GM23338 (cell line): ENCODE results near the gene KNTC1. TPM values are rescaled to one million over a fixed set of nuclear protein-coding genes. Genes with fewer than 3 reads are reported as not detected.
"Not testable (repeated sequence)": the region's sequence is repeated elsewhere in the genome, so short reads cannot be mapped to it uniquely, and the experiment has no call there.

ENCODE experiments used
- ATAC-seq: fragments of 200-7000 bp; cut with Tn5 transposase; 3 replicates; pipeline ENCODE4 v1.9.1; 2020
- DNase-seq: peaks from one replicate; pipeline ENCODE4 v3.0.0-alpha.2; 2015; ENCODE audit warnings: low spot score
- H2AFZ ChIP-seq: fragments of 200-600 bp; sonication (generic); 2 replicates; pipeline ENCODE4 v1.8.0; 2016; ENCODE audit warnings: antibody characterized with exemption, mild to moderate bottlenecking, moderate library complexity
- H3F3A ChIP-seq: fragments of 200-600 bp; sonication (generic); replicated peaks from 2 replicates; pipeline ENCODE4 v1.8.0; 2017; ENCODE audit warnings: antibody characterized with exemption, mixed run types, low read depth
- H3K27ac ChIP-seq: fragments of 200-600 bp; sonication (generic); 2 replicates; pipeline ENCODE4 v1.6.1; 2016; ENCODE audit warnings: low read depth
- H3K27me3 ChIP-seq: fragments of 200-600 bp; sonication (generic); 2 replicates; pipeline ENCODE4 v1.8.0; 2016; ENCODE audit warnings: mild to moderate bottlenecking, mixed run types, moderate library complexity; ENCODE audit not compliant: insufficient read depth
- H3K36me3 ChIP-seq: fragments of 200-600 bp; sonication (generic); 2 replicates; pipeline ENCODE4 v1.8.0; 2016; ENCODE audit warnings: mild to moderate bottlenecking; ENCODE audit not compliant: insufficient read depth
- H3K4me1 ChIP-seq: fragments of 200-600 bp; sonication (generic); 2 replicates; pipeline ENCODE4 v1.8.0; 2016; ENCODE audit warnings: mild to moderate bottlenecking, moderate library complexity; ENCODE audit not compliant: insufficient read depth
- H3K4me2 ChIP-seq: fragments of 200-600 bp; sonication (generic); 2 replicates; pipeline ENCODE4 v1.7.1; 2017; ENCODE audit warnings: mixed run types
- H3K4me3 ChIP-seq: fragments of 200-600 bp; sonication (generic); 2 replicates; pipeline ENCODE4 v1.6.1; 2016; ENCODE audit warnings: mixed run types
- H3K79me2 ChIP-seq: fragments of 200-600 bp; sonication (generic); replicated peaks from 2 replicates; pipeline ENCODE4 v1.8.0; 2017; ENCODE audit warnings: mild to moderate bottlenecking; ENCODE audit not compliant: insufficient read depth
- H3K9me2 ChIP-seq: fragments of 200-600 bp; sonication (generic); 2 replicates; pipeline ENCODE4 v1.8.0; 2017; ENCODE audit not compliant: insufficient read depth
- H4K20me1 ChIP-seq: fragments of 200-600 bp; sonication (generic); replicated peaks from 2 replicates; pipeline ENCODE4 v1.8.0; 2017; ENCODE audit warnings: mild to moderate bottlenecking; ENCODE audit not compliant: insufficient read depth
- H3K27ac Mint-ChIP-seq: 2 replicates; pipeline ENCODE4 v1.8.0; 2020; ENCODE audit warnings: inconsistent platforms, mild to moderate bottlenecking, moderate library complexity, mixed read lengths
- H3K27me3 Mint-ChIP-seq: 3 replicates; pipeline ENCODE4 v1.8.0; 2022; ENCODE audit warnings: low read depth, mild to moderate bottlenecking, moderate library complexity, mixed read lengths, inconsistent platforms; ENCODE audit not compliant: insufficient read depth, poor library complexity
- H3K36me3 Mint-ChIP-seq: 3 replicates; pipeline ENCODE4 v1.8.0; 2021; ENCODE audit warnings: low read depth, mild to moderate bottlenecking, inconsistent platforms, moderate library complexity, mixed read lengths
- H3K4me1 Mint-ChIP-seq: 3 replicates; pipeline ENCODE4 v1.8.0; 2020; ENCODE audit warnings: mild to moderate bottlenecking, inconsistent platforms, mixed read lengths
- H3K4me3 Mint-ChIP-seq: 3 replicates; pipeline ENCODE4 v1.8.0; 2021; ENCODE audit warnings: moderate library complexity, mild to moderate bottlenecking, inconsistent platforms, mixed read lengths
- H3K9me3 Mint-ChIP-seq: 3 replicates; pipeline ENCODE4 v1.8.0; 2020; ENCODE audit warnings: moderate library complexity, mild to moderate bottlenecking, inconsistent platforms, mixed read lengths
- CREB1 ChIP-seq: fragments of 250-450 bp; sonication (Bioruptor Pico); IDR thresholded peaks from 2 replicates; pipeline ENCODE4 v1.5.0; 2020; ENCODE audit warnings: low read depth, mild to moderate bottlenecking, moderate library complexity
- EZH2 ChIP-seq: fragments of 200-600 bp; sonication (generic); IDR thresholded peaks from one replicate; pipeline ENCODE4 v1.8.0; 2017; ENCODE audit warnings: antibody characterized with exemption, mild to moderate bottlenecking, low read depth; ENCODE audit not compliant: unreplicated experiment
- EZH2phosphoT487 ChIP-seq: fragments of 200-600 bp; sonication (generic); IDR thresholded peaks from one replicate; pipeline ENCODE4 v1.8.1; 2018; ENCODE audit warnings: antibody characterized with exemption; ENCODE audit not compliant: unreplicated experiment
- JUNB ChIP-seq: IDR thresholded peaks from one replicate; pipeline ENCODE4 v1.6.1; 2016; ENCODE audit warnings: antibody characterized with exemption; ENCODE audit not compliant: unreplicated experiment
- POLR2AphosphoS5 ChIP-seq: IDR thresholded peaks from 2 replicates; pipeline ENCODE4 v1.6.1; 2016; ENCODE audit warnings: antibody characterized with exemption, low read depth
- ZNF114 ChIP-seq: fragments of 250-450 bp; sonication (Bioruptor Pico); IDR thresholded peaks from 2 replicates; pipeline ENCODE4 v1.5.0; 2020; ENCODE audit warnings: mild to moderate bottlenecking, moderate library complexity
- ZNF331 ChIP-seq: fragments of 250-450 bp; sonication (Bioruptor Pico); IDR thresholded peaks from 2 replicates; pipeline ENCODE4 v1.5.0; 2020; ENCODE audit warnings: low read depth, mild to moderate bottlenecking, moderate library complexity
- polyA plus RNA-seq: library from polyadenylated mRNA; unstranded; fragments of >200 nt; fragmentation: Nextera tagmentation; extraction: Ambion mirVana; gene quantifications from 2 replicates; pipeline ENCODE4 v1.2.1, GENCODE V29; 2016
- total RNA-seq: library from RNA; depleted of rRNA; stranded (reverse); fragments of >200 nt; shearing (Covaris generic); gene quantifications from 2 replicates; pipeline ENCODE4 v1.2.3, GENCODE V29; 2014
- TF ChIP-seq, protein P1 (sequence below): fragments of 250-450 bp; sonication (Bioruptor Pico); IDR thresholded peaks from 2 replicates; pipeline ENCODE4 v1.5.0; 2020; ENCODE audit warnings: mild to moderate bottlenecking, moderate library complexity
- TF ChIP-seq, protein P2 (sequence below), 2 experiments: fragments of 200-600 bp in 1 of 2; sonication (generic) in 1 of 2; conservative IDR thresholded peaks; 2 replicates each; pipeline versions ENCODE4 v1.5.1 to v1.6.1; 2016 to 2017; ENCODE audit warnings: antibody characterized with exemption in 2 of 2, low read depth in 2 of 2, mild to moderate bottlenecking in 2 of 2, moderate library complexity in 1 of 2

The KNTC1 gene
- total and polyA plus RNA-seq, 2 experiments from 2014 or later = 55.2 to 98.0 TPM

- TF ChIP-seq, protein P1, sequence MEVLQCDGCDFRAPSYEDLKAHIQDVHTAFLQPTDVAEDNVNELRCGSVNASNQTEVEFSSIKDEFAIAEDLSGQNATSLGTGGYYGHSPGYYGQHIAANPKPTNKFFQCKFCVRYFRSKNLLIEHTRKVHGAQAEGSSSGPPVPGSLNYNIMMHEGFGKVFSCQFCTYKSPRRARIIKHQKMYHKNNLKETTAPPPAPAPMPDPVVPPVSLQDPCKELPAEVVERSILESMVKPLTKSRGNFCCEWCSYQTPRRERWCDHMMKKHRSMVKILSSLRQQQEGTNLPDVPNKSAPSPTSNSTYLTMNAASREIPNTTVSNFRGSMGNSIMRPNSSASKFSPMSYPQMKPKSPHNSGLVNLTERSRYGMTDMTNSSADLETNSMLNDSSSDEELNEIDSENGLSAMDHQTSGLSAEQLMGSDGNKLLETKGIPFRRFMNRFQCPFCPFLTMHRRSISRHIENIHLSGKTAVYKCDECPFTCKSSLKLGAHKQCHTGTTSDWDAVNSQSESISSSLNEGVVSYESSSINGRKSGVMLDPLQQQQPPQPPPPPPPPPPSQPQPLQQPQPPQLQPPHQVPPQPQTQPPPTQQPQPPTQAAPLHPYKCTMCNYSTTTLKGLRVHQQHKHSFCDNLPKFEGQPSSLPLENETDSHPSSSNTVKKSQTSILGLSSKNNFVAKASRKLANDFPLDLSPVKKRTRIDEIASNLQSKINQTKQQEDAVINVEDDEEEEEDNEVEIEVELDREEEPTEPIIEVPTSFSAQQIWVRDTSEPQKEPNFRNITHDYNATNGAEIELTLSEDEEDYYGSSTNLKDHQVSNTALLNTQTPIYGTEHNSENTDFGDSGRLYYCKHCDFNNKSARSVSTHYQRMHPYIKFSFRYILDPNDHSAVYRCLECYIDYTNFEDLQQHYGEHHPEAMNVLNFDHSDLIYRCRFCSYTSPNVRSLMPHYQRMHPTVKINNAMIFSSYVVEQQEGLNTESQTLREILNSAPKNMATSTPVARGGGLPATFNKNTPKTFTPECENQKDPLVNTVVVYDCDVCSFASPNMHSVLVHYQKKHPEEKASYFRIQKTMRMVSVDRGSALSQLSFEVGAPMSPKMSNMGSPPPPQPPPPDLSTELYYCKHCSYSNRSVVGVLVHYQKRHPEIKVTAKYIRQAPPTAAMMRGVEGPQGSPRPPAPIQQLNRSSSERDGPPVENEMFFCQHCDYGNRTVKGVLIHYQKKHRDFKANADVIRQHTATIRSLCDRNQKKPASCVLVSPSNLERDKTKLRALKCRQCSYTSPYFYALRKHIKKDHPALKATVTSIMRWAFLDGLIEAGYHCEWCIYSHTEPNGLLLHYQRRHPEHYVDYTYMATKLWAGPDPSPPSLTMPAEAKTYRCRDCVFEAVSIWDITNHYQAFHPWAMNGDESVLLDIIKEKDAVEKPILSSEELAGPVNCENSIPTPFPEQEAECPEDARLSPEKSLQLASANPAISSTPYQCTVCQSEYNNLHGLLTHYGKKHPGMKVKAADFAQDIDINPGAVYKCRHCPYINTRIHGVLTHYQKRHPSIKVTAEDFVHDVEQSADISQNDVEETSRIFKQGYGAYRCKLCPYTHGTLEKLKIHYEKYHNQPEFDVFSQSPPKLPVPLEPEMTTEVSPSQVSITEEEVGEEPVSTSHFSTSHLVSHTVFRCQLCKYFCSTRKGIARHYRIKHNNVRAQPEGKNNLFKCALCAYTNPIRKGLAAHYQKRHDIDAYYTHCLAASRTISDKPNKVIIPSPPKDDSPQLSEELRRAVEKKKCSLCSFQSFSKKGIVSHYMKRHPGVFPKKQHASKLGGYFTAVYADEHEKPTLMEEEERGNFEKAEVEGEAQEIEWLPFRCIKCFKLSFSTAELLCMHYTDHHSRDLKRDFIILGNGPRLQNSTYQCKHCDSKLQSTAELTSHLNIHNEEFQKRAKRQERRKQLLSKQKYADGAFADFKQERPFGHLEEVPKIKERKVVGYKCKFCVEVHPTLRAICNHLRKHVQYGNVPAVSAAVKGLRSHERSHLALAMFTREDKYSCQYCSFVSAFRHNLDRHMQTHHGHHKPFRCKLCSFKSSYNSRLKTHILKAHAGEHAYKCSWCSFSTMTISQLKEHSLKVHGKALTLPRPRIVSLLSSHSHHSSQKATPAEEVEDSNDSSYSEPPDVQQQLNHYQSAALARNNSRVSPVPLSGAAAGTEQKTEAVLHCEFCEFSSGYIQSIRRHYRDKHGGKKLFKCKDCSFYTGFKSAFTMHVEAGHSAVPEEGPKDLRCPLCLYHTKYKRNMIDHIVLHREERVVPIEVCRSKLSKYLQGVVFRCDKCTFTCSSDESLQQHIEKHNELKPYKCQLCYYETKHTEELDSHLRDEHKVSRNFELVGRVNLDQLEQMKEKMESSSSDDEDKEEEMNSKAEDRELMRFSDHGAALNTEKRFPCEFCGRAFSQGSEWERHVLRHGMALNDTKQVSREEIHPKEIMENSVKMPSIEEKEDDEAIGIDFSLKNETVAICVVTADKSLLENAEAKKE = no peak
- TF ChIP-seq CREB1 (CRISPR knock-in tag) (no peak), EZH2phosphoT487 (no peak), JUNB (no peak)
Observed at GRCh38 chr12:122508163-122508562, 18.9 kb upstream of the KNTC1 start (continued).

- H3F3A ChIP-seq = peaks cover 27% of the 10 kb centered on the region; the same call in 1 of the 2 replicates
- H3K36me3 ChIP-seq = peaks cover 98% of the 10 kb centered on the region
- H3K4me2 ChIP-seq, H3K4me3 Mint-ChIP-seq, H3K4me1 ChIP-seq, H3K27me3 ChIP-seq, H3K9me2 ChIP-seq, H3K9me3 Mint-ChIP-seq, H2AFZ ChIP-seq, H3K27ac Mint-ChIP-seq, H3K4me3 ChIP-seq, ATAC-seq, H3K27ac ChIP-seq, H3K4me1 Mint-ChIP-seq, DNase-seq, H3K27me3 Mint-ChIP-seq: not testable (repeated sequence)
- H4K20me1 ChIP-seq = peaks cover 44% of the 10 kb centered on the region
- peaks cover 90% of the 10 kb centered on the region for H3K79me2 ChIP-seq
- H3K36me3 Mint-ChIP-seq = peaks cover 98% of the 10 kb centered on the region
Observed at GRCh38 chr12:122513028-122513427, 14.0 kb upstream of the KNTC1 start.

DNA sequence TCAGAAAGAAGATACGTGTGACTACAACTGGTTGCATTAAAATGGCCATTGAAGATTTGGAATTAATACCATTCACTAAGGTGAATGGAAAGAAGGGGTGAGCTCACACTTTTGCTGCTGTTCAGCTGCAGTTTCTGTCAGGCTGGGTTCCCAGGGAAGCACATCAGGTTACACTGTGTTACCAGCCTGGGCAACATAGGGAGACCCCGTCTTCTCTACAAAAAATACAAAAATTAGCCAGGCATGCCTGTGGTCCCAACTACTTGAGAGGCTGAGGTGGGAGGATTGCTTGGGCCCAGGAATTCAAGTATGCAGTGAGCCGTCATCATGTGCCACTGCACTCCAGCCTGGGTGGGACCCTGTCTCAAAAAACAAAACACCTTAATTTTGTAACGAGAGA, 13.4 kb upstream of the KNTC1 start:
- DNase-seq (no peak), ATAC-seq (no peak)
- H3K9me2 ChIP-seq = no peaks in the 10 kb centered on the region
- Mint-ChIP-seq H3K9me3 (no peaks in the 10 kb centered on the region), H3K4me1 (no peaks in the 10 kb centered on the region), H3K36me3 (peaks cover 98% of the 10 kb centered on the region), H3K27me3 (peaks cover 2% of the 10 kb centered on the region), H3K4me3 (no peak overlapping the region), H3K27ac (no peak overlapping the region)
- H3K27ac ChIP-seq = no peak overlapping the region
- H3K4me3 ChIP-seq = no peak overlapping the region
- H3K4me2 ChIP-seq = no peak overlapping the region
- no peaks in the 10 kb centered on the region for H3K27me3 ChIP-seq
- H2AFZ ChIP-seq = no peak overlapping the region
- peaks cover 21% of the 10 kb centered on the region; the same call in 1 of the 2 replicates for H3F3A ChIP-seq
- H3K36me3 ChIP-seq = peaks cover 98% of the 10 kb centered on the region
- peaks cover 90% of the 10 kb centered on the region for H3K79me2 ChIP-seq
- H4K20me1 ChIP-seq = peaks cover 39% of the 10 kb centered on the region
- no peaks in the 10 kb centered on the region for H3K4me1 ChIP-seq
- no peak for TF ChIP-seq POLR2AphosphoS5
- TF ChIP-seq, protein P2, sequence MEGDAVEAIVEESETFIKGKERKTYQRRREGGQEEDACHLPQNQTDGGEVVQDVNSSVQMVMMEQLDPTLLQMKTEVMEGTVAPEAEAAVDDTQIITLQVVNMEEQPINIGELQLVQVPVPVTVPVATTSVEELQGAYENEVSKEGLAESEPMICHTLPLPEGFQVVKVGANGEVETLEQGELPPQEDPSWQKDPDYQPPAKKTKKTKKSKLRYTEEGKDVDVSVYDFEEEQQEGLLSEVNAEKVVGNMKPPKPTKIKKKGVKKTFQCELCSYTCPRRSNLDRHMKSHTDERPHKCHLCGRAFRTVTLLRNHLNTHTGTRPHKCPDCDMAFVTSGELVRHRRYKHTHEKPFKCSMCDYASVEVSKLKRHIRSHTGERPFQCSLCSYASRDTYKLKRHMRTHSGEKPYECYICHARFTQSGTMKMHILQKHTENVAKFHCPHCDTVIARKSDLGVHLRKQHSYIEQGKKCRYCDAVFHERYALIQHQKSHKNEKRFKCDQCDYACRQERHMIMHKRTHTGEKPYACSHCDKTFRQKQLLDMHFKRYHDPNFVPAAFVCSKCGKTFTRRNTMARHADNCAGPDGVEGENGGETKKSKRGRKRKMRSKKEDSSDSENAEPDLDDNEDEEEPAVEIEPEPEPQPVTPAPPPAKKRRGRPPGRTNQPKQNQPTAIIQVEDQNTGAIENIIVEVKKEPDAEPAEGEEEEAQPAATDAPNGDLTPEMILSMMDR (conservative IDR thresholded peaks at IDR 0.05; ENCODE audit: low read depth in 2 of 2) = no peak
- no peak for TF ChIP-seq EZH2phosphoT487
- no peak for TF ChIP-seq EZH2
- TF ChIP-seq ZNF114 (CRISPR knock-in tag) = no peak
- no peak for TF ChIP-seq ZNF331
